Endothelial cell of umbilical vein (primary cell): ENCODE results near the gene FZR1. TPM values are rescaled to one million over a fixed set of nuclear protein-coding genes. Genes with fewer than 3 reads are reported as not detected.

Source experiments
- BruUV-seq: library from RNA; stranded (reverse); fragments of 400-500 nt; replicated peaks from 2 replicates; lab custom pipeline; 2021; lab: Mats Ljungman, UMichigan
- CTCF ChIA-PET: fragments of 300-600, 350-600 bp; sonication (Branson Sonifier 250); formaldehyde crosslinking; loops from one replicate; lab custom pipeline; 2021; ENCODE audit warnings: antibody characterized with exemption, inconsistent platforms; lab: Charles Lee
- POLR2A ChIA-PET: fragments of 300-600, 350-600 bp; sonication (Branson Sonifier 250); formaldehyde crosslinking; loops from one replicate; lab custom pipeline; 2021; ENCODE audit warnings: antibody characterized with exemption, inconsistent platforms; lab: Charles Lee
- DNase-seq: peaks from one replicate; pipeline ENCODE4 v3.0.0-alpha.2; 2011; ENCODE audit warnings: low read depth, low spot score
- FAIRE-seq: peaks from 2 replicates; lab custom pipeline; 2011; peaks lifted over from hg19 to GRCh38; lab: Jason Lieb, UNC
- H2AFZ ChIP-seq: 2 replicates; pipeline ENCODE4 v1.6.0; 2012; ENCODE audit warnings: low read depth, low read length, control low read depth, inconsistent platforms
- H3K27ac ChIP-seq: 2 replicates; pipeline ENCODE4 v1.5.1; 2011; ENCODE audit warnings: low read depth, mild to moderate bottlenecking, control low read depth, low read length, moderate library complexity; ENCODE audit not compliant: insufficient read depth
- H3K27me3 ChIP-seq, 2 experiments: 2 replicates each; pipeline versions ENCODE4 v1.6.0 to v1.6.1; 2011; ENCODE audit warnings: low read length in 2 of 2, mixed read lengths in 1 of 2; ENCODE audit not compliant: control insufficient read depth in 2 of 2, insufficient read depth in 2 of 2
- H3K36me3 ChIP-seq, 2 experiments: 2 replicates in 1 of 2; 3 replicates in 1 of 2; pipeline ENCODE4 v1.5.1; 2011; ENCODE audit warnings: low read length in 2 of 2, mild to moderate bottlenecking in 1 of 2, moderate library complexity in 1 of 2; ENCODE audit not compliant: control insufficient read depth in 2 of 2, insufficient read depth in 2 of 2; ENCODE audit errors: extremely low read depth in 1 of 2
- H3K4me1 ChIP-seq: 3 replicates; pipeline ENCODE4 v1.5.1; 2011; ENCODE audit warnings: mild to moderate bottlenecking, low read length; ENCODE audit not compliant: control insufficient read depth, insufficient read depth; ENCODE audit errors: extremely low read depth
- H3K4me2 ChIP-seq: 2 replicates; pipeline ENCODE4 v1.6.1; 2011; ENCODE audit warnings: low read length, control low read depth, mixed read lengths; ENCODE audit not compliant: insufficient read depth
- H3K4me3 ChIP-seq, 3 experiments: fragments of 200-600 bp in 1 of 3; sonication (generic), shearing (Covaris generic) in 1 of 3; replicated peaks in 1 of 3; 2 replicates each; pipeline ENCODE4 v1.5.1; 2011 to 2016; ENCODE audit warnings: control low read depth in 3 of 3, low read length in 3 of 3, mild to moderate bottlenecking in 2 of 3, inconsistent platforms in 1 of 3, low read depth in 1 of 3, moderate library complexity in 1 of 3; ENCODE audit not compliant: insufficient read depth in 1 of 3
- H3K79me2 ChIP-seq: 2 replicates; pipeline ENCODE4 v1.6.0; 2012; ENCODE audit warnings: low read length, inconsistent platforms; ENCODE audit not compliant: control insufficient read depth, insufficient read depth
- H3K9ac ChIP-seq: replicated peaks from 2 replicates; pipeline ENCODE3; 2011; ENCODE audit warnings: low read length, control low read depth; ENCODE audit not compliant: insufficient read depth; ENCODE audit errors: extremely low read depth
- H3K9me1 ChIP-seq: replicated peaks from 3 replicates; pipeline ENCODE4 v1.6.0; 2011; ENCODE audit warnings: mild to moderate bottlenecking, low read length; ENCODE audit not compliant: control insufficient read depth, insufficient read depth; ENCODE audit errors: extremely low read depth
- H3K9me3 ChIP-seq: replicated peaks from 2 replicates; pipeline ENCODE4 v1.5.1; 2012; ENCODE audit warnings: low read length, inconsistent platforms; ENCODE audit not compliant: control insufficient read depth, insufficient read depth
- H4K20me1 ChIP-seq: replicated peaks from 2 replicates; pipeline ENCODE3; 2011; ENCODE audit warnings: mild to moderate bottlenecking, low read length; ENCODE audit not compliant: control insufficient read depth, insufficient read depth; ENCODE audit errors: extremely low read depth
- CTCF ChIP-seq, 2 donors: IDR thresholded peaks; 1 replicate in 1 of 2; 2 replicates in 1 of 2; pipeline ENCODE4 v1.5.1; 2011; ENCODE audit warnings: low read length in 2 of 2, mild to moderate bottlenecking in 2 of 2, moderate library complexity in 2 of 2, control low read depth in 1 of 2, inconsistent platforms in 1 of 2, low read depth in 1 of 2; ENCODE audit not compliant: insufficient read depth in 1 of 2; ENCODE audit errors: extremely low read depth in 1 of 2
- EZH2 ChIP-seq: IDR thresholded peaks from 2 replicates; pipeline ENCODE4 v1.6.1; 2012; ENCODE audit warnings: borderline replicate concordance, low read depth, mild to moderate bottlenecking, moderate library complexity, low read length, inconsistent platforms; ENCODE audit not compliant: severe bottlenecking
- FOS ChIP-seq: IDR thresholded peaks from 2 replicates; pipeline ENCODE4 v1.6.1; 2011; ENCODE audit warnings: mild to moderate bottlenecking, low read length, moderate library complexity, borderline replicate concordance; ENCODE audit not compliant: insufficient read depth
- GATA2 ChIP-seq: IDR thresholded peaks from 2 replicates; pipeline ENCODE4 v1.7.0; 2011; ENCODE audit warnings: low read depth, mild to moderate bottlenecking, moderate library complexity, mixed read lengths, low read length; ENCODE audit not compliant: insufficient read length, insufficient read depth
- JUN ChIP-seq: IDR thresholded peaks from 2 replicates; pipeline ENCODE4 v1.6.1; 2011; ENCODE audit warnings: borderline replicate concordance, low read depth; ENCODE audit not compliant: insufficient read length, insufficient read depth
- MAX ChIP-seq: IDR thresholded peaks from 2 replicates; pipeline ENCODE4 v1.6.1; 2011; ENCODE audit not compliant: insufficient read depth, insufficient read length
- MYC ChIP-seq: IDR thresholded peaks from one replicate; pipeline ENCODE4 v1.6.1; 2011; ENCODE audit warnings: mild to moderate bottlenecking, low read depth, low read length
- POLR2A ChIP-seq: IDR thresholded peaks from 2 replicates; pipeline ENCODE4 v1.6.1; 2012; ENCODE audit warnings: low read depth, mild to moderate bottlenecking, control low read depth, low read length
- POLR2AphosphoS5 ChIP-seq: IDR thresholded peaks from 2 replicates; pipeline ENCODE4 v1.6.1; 2012; ENCODE audit warnings: low read depth, mild to moderate bottlenecking, control low read depth, low read length, moderate library complexity; ENCODE audit not compliant: insufficient read depth
- dilution Hi-C: fragments of 300-500 bp; cut with MboI; formaldehyde crosslinking; loops from one replicate; pipeline ENCODE4 v1.15.0; 2019; ENCODE audit warnings: low sequenced_read_pairs; ENCODE audit not compliant: extremely low pct_ligation_motif_present
- intact Hi-C: fragments of 100-400 bp; cut with micrococcal nuclease; formaldehyde crosslinking; loops from one replicate; pipeline ENCODE4 v1.10.0; 2022
- polyA plus RNA-seq, 4 experiments: library from polyadenylated mRNA; depleted of rRNA in 3 of 4; stranded (reverse) in 3 of 4; unstranded in 1 of 4; fragments of >200 nt; gene quantifications; 2 replicates each; pipeline versions ENCODE4 v1.2.1 to v1.2.3, GENCODE V29; 2011 to 2012; ENCODE audit warnings: missing spikeins in 1 of 4
- total RNA-seq: library from RNA; stranded (reverse); gene quantifications from 2 replicates; pipeline ENCODE4 v1.2.3, GENCODE V29; 2021

The FZR1 gene
- total and polyA plus RNA-seq, 2 donors (not counting 3 experiments of a cell fraction or from before 2014, with no cell fraction given), result 35.9 to 60.4 TPM

GRCh38 chr19:3536429-3537100, 30.5 kb downstream of the FZR1 start:
- Histone ChIP-seq H3K9me1 (no peaks in the 10 kb centered on the region), H3K79me2 (no peaks in the 10 kb centered on the region), H3K4me2 (no peak overlapping the region), H3K9ac (no peak overlapping the region), H3K9me3 (no peaks in the 10 kb centered on the region), H4K20me1 (no peaks in the 10 kb centered on the region), H3K36me3 (peaks cover 5 to 36% of the 10 kb centered on the region in 2 experiments), H2AFZ (no peak overlapping the region), H3K4me3 (no peak overlapping the region), H3K27me3 (no peaks in the 10 kb centered on the region), H3K4me1 (no peaks in the 10 kb centered on the region), H3K27ac (no peak overlapping the region)
- FAIRE-seq (no peak), DNase-seq (no peak)
- dilution Hi-C loops (no loop called here), intact Hi-C loops (no loop called here)
- ChIA-PET POLR2A (interaction anchor here (0.6 kb wide), 1 partner anchor 16 kb away, joined by 6 read pairs; no protein-coding TSS in a partner anchor), CTCF (interaction anchor here (1.3 to 1.5 kb wide), 2 partner anchors 10 to 12 kb away, joined by 3 to 4 read pairs; no protein-coding TSS in a partner anchor)
- no TSS peak for BruUV-seq
- TF ChIP-seq JUN, result no peak
- TF ChIP-seq EZH2, result no peak
- TF ChIP-seq MYC, result no peak
- no peak for TF ChIP-seq POLR2A
- TF ChIP-seq CTCF (IDR thresholded peaks at IDR 0.05; ENCODE audit: extremely low read depth in 1 of 2, insufficient read depth in 1 of 2, low read depth in 1 of 2, low read length in 2 of 2), result no peak
- no peak for TF ChIP-seq GATA2
- no peak for TF ChIP-seq MAX
- no peak for TF ChIP-seq POLR2AphosphoS5
- no peak for TF ChIP-seq FOS
